CD4-positive, alpha-beta T cell (primary cell): Measurements from ENCODE around the gene DLX6. TPM values are rescaled to one million over a fixed set of nuclear protein-coding genes. Genes with fewer than 3 reads are reported as not detected.

Experiments used
- ATAC-seq: fragments of 200-7000 bp; cut with Tn5 transposase; one replicate; pipeline ENCODE4 v1.10.0; 2022; ENCODE audit warnings: mild to moderate bottlenecking; ENCODE audit not compliant: poor library complexity
- CTCF ChIA-PET: fragments of 350-600 bp; sonication (Branson Sonifier 250); formaldehyde crosslinking; loops from one replicate; lab custom pipeline; 2021; ENCODE audit warnings: antibody characterized with exemption, inconsistent platforms; lab: Charles Lee
- POLR2A ChIA-PET: fragments of 350-600 bp; sonication (Branson Sonifier 250); formaldehyde crosslinking; loops from one replicate; lab custom pipeline; 2021; ENCODE audit warnings: antibody characterized with exemption, inconsistent platforms; lab: Charles Lee
- DNase-seq, 14 experiments: peaks; one replicate each; pipeline ENCODE4 v3.0.0-alpha.2; 2013 to 2020; ENCODE audit warnings: mixed read lengths in 2 of 14
- H3K27ac ChIP-seq, 2 donors: one replicate each; pipeline versions ENCODE4 v1.5.1 to v1.7.0; 2013; ENCODE audit warnings: low read length in 2 of 2, low read depth in 1 of 2, mild to moderate bottlenecking in 1 of 2
- H3K27me3 ChIP-seq, 2 experiments: 1 replicate in 1 of 2; 2 replicates in 1 of 2; pipeline versions ENCODE4 v1.6.1 to v1.7.0; 2013; ENCODE audit warnings: low read length in 2 of 2, control low read depth in 1 of 2, mild to moderate bottlenecking in 1 of 2, moderate library complexity in 1 of 2; ENCODE audit not compliant: insufficient read depth in 2 of 2, control insufficient read depth in 1 of 2
- H3K36me3 ChIP-seq: one replicate; pipeline ENCODE4 v1.6.1; 2013; ENCODE audit warnings: low read length, control low read depth; ENCODE audit not compliant: insufficient read depth
- H3K4me1 ChIP-seq: one replicate; pipeline ENCODE4 v1.6.1; 2013; ENCODE audit warnings: low read length, control low read depth; ENCODE audit not compliant: insufficient read depth
- H3K4me3 ChIP-seq: one replicate; pipeline ENCODE4 v1.5.1; 2013; ENCODE audit warnings: mild to moderate bottlenecking, low read length, moderate library complexity
- H3K9me3 ChIP-seq, 2 experiments: 1 replicate in 1 of 2; 2 replicates in 1 of 2; pipeline versions ENCODE4 v1.6.1 to v1.7.0; 2013; ENCODE audit warnings: low read length in 2 of 2, mild to moderate bottlenecking in 2 of 2, control low read depth in 1 of 2, moderate library complexity in 1 of 2; ENCODE audit not compliant: control insufficient read depth in 1 of 2, insufficient read depth in 1 of 2
- H3K27ac Mint-ChIP-seq: one replicate; pipeline ENCODE4 v1.8.0; 2020; ENCODE audit warnings: mixed read lengths
- H3K27me3 Mint-ChIP-seq: one replicate; pipeline ENCODE4 v1.8.0; 2021; ENCODE audit warnings: mixed read lengths
- H3K36me3 Mint-ChIP-seq: one replicate; pipeline ENCODE4 v1.8.0; 2021; ENCODE audit warnings: low read depth, mixed read lengths
- H3K4me1 Mint-ChIP-seq: one replicate; pipeline ENCODE4 v1.8.0; 2021; ENCODE audit warnings: low read depth, mixed read lengths
- H3K4me3 Mint-ChIP-seq: one replicate; pipeline ENCODE4 v1.8.0; 2020; ENCODE audit warnings: mild to moderate bottlenecking, mixed read lengths
- H3K9me3 Mint-ChIP-seq: one replicate; pipeline ENCODE4 v1.8.0; 2020; ENCODE audit warnings: mixed read lengths
- CTCF ChIP-seq: fragments of 200-600 bp; IDR thresholded peaks from one replicate; pipeline ENCODE4 v1.8.0; 2022; ENCODE audit warnings: antibody characterized with exemption, mild to moderate bottlenecking
- intact Hi-C, 2 experiments: fragments of 100-400 bp; cut with DNase I in 1 of 2; cut with micrococcal nuclease in 1 of 2; formaldehyde crosslinking; loops; one replicate each; pipeline versions ENCODE4 v1.15.1 to v1.9.0; 2023 to 2025; cut with DNase I, micrococcal nuclease
- total RNA-seq, 174 experiments: library from RNA in 2 of 174; stranded (reverse) in 2 of 174; gene quantifications; one replicate each; pipeline ENCODE4 v1.2.3 and lab custom pipeline; 2021 to 2026

DLX6 gene
- total RNA-seq, 2 experiments from 2014 or later, result not detected

GRCh38 chr7:97011536-97012364 lies 6.4 kb downstream of the DLX6 start:
- intact Hi-C loops, result no loop called here
- peaks cover 82 to 97% of the 10 kb centered on the region in 2 experiments for H3K27me3 ChIP-seq
- no peak for TF ChIP-seq CTCF
- Mint-ChIP-seq H3K4me1 (peaks cover 4% of the 10 kb centered on the region), H3K4me3 (no peak overlapping the region), H3K36me3 (no peaks in the 10 kb centered on the region), H3K27me3 (peaks cover 100% of the 10 kb centered on the region), H3K9me3 (no peaks in the 10 kb centered on the region), H3K27ac (no peak overlapping the region)
- DNase-seq, result no peak
- H3K36me3 ChIP-seq, result no peaks in the 10 kb centered on the region
- CTCF ChIA-PET, result no interaction called here
- no peak overlapping the region for H3K27ac ChIP-seq
- H3K9me3 ChIP-seq, result peaks cover 7 to 25% of the 10 kb centered on the region in 2 experiments
- POLR2A ChIA-PET, result no interaction called here
- no peak for ATAC-seq
- H3K4me3 ChIP-seq, result no peak overlapping the region
- H3K4me1 ChIP-seq, result peaks cover 11% of the 10 kb centered on the region

GRCh38 chr7:97012365-97013133 lies 7.2 kb downstream of the DLX6 start:
- no peak overlapping the region for H3K27ac ChIP-seq
- no peaks in the 10 kb centered on the region for H3K36me3 ChIP-seq
- intact Hi-C loops, result no loop called here
- Mint-ChIP-seq H3K9me3 (peaks cover 1% of the 10 kb centered on the region), H3K27me3 (peaks cover 100% of the 10 kb centered on the region), H3K27ac (no peak overlapping the region), H3K36me3 (no peaks in the 10 kb centered on the region), H3K4me1 (peaks cover 8% of the 10 kb centered on the region), H3K4me3 (no peak overlapping the region)
- no peak for TF ChIP-seq CTCF
- no peak overlapping the region for H3K4me3 ChIP-seq
- H3K4me1 ChIP-seq, result peaks cover 5% of the 10 kb centered on the region
- ATAC-seq, result no peak
- peaks cover 82 to 97% of the 10 kb centered on the region in 2 experiments for H3K27me3 ChIP-seq
- CTCF ChIA-PET, result interaction anchor here (1.3 kb wide), 1 partner anchor 15 kb away, joined by 8 read pairs; no protein-coding TSS in a partner anchor
- POLR2A ChIA-PET, result no interaction called here
- H3K9me3 ChIP-seq, result peaks cover 7 to 26% of the 10 kb centered on the region in 2 experiments
- no peak for DNase-seq

- H3K4me3 ChIP-seq, result no peak overlapping the region
- no peak for TF ChIP-seq CTCF
- H3K27ac ChIP-seq, result no peak overlapping the region
- H3K27me3 ChIP-seq, result peaks cover 82 to 97% of the 10 kb centered on the region in 2 experiments
- H3K36me3 ChIP-seq, result no peaks in the 10 kb centered on the region
- Mint-ChIP-seq H3K4me3 (no peak overlapping the region), H3K36me3 (no peaks in the 10 kb centered on the region), H3K9me3 (peaks cover 2% of the 10 kb centered on the region), H3K4me1 (peaks cover 11% of the 10 kb centered on the region), H3K27ac (no peak overlapping the region), H3K27me3 (peaks cover 100% of the 10 kb centered on the region)
- CTCF ChIA-PET, result interaction anchor here (1.3 kb wide), 1 partner anchor 14 kb away, joined by 8 read pairs; no protein-coding TSS in a partner anchor
- no peak for DNase-seq
- intact Hi-C loops, result no loop called here
- peaks cover 7 to 33% of the 10 kb centered on the region in 2 experiments for H3K9me3 ChIP-seq
- ATAC-seq, result no peak
- peaks cover 5% of the 10 kb centered on the region for H3K4me1 ChIP-seq
- POLR2A ChIA-PET, result no interaction called here
Measured at GRCh38 chr7:97013134-97013844, 7.9 kb downstream of the DLX6 start.
